HL-60/S4 treated with retinoic acid at 250 ng/mL for 4 days and 3 days (cell line): ENCODE results near the gene COL26A1.
"Not testable (repeated sequence)": the region's sequence is repeated elsewhere in the genome, so short reads cannot be mapped to it uniquely, and the experiment has no call there.

Experiments
- in situ Hi-C: fragments of 300-500 bp; cut with MboI; formaldehyde crosslinking; loops from 2 replicates; pipeline ENCODE4 v1.7.0; 2022; ENCODE audit warnings: low sequenced_read_pairs

Gene COL26A1

GRCh38 chr7:101436857-101437576 lies 74.3 kb downstream of the COL26A1 start:
- in situ Hi-C loops = no loop called here

- in situ Hi-C loops = no loop called here
Observed at GRCh38 chr7:101441890-101442289, 79.2 kb downstream of the COL26A1 start.

GRCh38 chr7:101442426-101443070 lies 79.9 kb downstream of the COL26A1 start:
- in situ Hi-C loops = no loop called here

GRCh38 chr7:101450064-101450463 lies 87.4 kb downstream of the COL26A1 start:
- in situ Hi-C loops = no loop called here

- in situ Hi-C loops = no loop called here
Observed at GRCh38 chr7:101453617-101454016, 90.9 kb downstream of the COL26A1 start.

GRCh38 chr7:101457001-101457750 lies 94.5 kb downstream of the COL26A1 start:
- in situ Hi-C loops = no loop called here

- in situ Hi-C loops = no loop called here
Observed at GRCh38 chr7:101465131-101465530, 102.5 kb downstream of the COL26A1 start.

GRCh38 chr7:101465576-101466196 lies 103.0 kb downstream of the COL26A1 start:
- in situ Hi-C loops = no loop called here

- in situ Hi-C loops = no loop called here
Observed at GRCh38 chr7:101466871-101467270, 104.2 kb downstream of the COL26A1 start.

GRCh38 chr7:101468546-101469275 lies 106.0 kb downstream of the COL26A1 start:
- in situ Hi-C loops = no loop called here

GRCh38 chr7:101470668-101471487 lies 108.2 kb downstream of the COL26A1 start:
- in situ Hi-C loops = no loop called here

GRCh38 chr7:101474178-101474577 lies 111.5 kb downstream of the COL26A1 start:
- in situ Hi-C loops = no loop called here

- in situ Hi-C loops = not testable (repeated sequence)
Observed at GRCh38 chr7:101475691-101476090, 113.0 kb downstream of the COL26A1 start.

GRCh38 chr7:101479217-101479616 lies 116.5 kb downstream of the COL26A1 start:
- in situ Hi-C loops = no loop called here

GRCh38 chr7:101486056-101486432 lies 123.4 kb downstream of the COL26A1 start:
- in situ Hi-C loops = not testable (repeated sequence)

GRCh38 chr7:101486433-101487104 lies 123.9 kb downstream of the COL26A1 start:
- in situ Hi-C loops = no loop called here

- in situ Hi-C loops = no loop called here
Observed at GRCh38 chr7:101487105-101487458, 124.4 kb downstream of the COL26A1 start.

GRCh38 chr7:101487753-101488152 lies 125.1 kb downstream of the COL26A1 start:
- in situ Hi-C loops = no loop called here

- in situ Hi-C loops = no loop called here
Observed at GRCh38 chr7:101488826-101489572, 126.3 kb downstream of the COL26A1 start.
